Astrocyte (in vitro differentiated cells and primary cell): ENCODE measurements around the gene MTFR2.

ENCODE experiments used
- EZH2 ChIP-seq: IDR thresholded peaks from 2 replicates; pipeline ENCODE4 v1.6.1; 2012; ENCODE audit warnings: mild to moderate bottlenecking, low read length, inconsistent platforms; ENCODE audit not compliant: insufficient read depth
- TF ChIP-seq, protein P1 (sequence below): IDR thresholded peaks from 2 replicates; pipeline ENCODE4 v1.5.1; 2011; ENCODE audit warnings: low read depth, mild to moderate bottlenecking, inconsistent platforms, low read length, moderate library complexity; ENCODE audit not compliant: insufficient read depth

DNA sequence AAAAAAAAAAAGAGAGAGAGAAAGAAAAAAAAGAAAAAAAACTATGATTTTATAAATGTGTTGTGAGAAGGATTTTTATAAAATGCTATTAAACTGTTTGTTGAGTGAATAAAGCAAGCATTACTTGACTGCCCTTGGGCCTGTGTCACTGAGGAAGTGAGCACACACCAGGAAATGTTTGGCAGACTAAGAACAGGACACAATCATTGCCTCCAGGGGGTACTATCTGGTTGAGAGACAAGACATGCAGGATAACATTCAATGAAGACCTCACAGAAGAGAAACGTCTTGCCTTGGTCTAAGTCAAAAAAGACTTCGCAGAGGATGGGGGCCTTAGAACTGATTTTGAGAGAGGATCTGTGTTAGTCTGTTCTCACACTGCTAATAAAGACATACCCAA lies 40.6 kb downstream of the MTFR2 start:
- TF ChIP-seq, protein P1, sequence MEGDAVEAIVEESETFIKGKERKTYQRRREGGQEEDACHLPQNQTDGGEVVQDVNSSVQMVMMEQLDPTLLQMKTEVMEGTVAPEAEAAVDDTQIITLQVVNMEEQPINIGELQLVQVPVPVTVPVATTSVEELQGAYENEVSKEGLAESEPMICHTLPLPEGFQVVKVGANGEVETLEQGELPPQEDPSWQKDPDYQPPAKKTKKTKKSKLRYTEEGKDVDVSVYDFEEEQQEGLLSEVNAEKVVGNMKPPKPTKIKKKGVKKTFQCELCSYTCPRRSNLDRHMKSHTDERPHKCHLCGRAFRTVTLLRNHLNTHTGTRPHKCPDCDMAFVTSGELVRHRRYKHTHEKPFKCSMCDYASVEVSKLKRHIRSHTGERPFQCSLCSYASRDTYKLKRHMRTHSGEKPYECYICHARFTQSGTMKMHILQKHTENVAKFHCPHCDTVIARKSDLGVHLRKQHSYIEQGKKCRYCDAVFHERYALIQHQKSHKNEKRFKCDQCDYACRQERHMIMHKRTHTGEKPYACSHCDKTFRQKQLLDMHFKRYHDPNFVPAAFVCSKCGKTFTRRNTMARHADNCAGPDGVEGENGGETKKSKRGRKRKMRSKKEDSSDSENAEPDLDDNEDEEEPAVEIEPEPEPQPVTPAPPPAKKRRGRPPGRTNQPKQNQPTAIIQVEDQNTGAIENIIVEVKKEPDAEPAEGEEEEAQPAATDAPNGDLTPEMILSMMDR: no peak
- no peak for TF ChIP-seq EZH2
